Mesothelial cell of epicardium (in vitro differentiated cells): ENCODE results near the gene GSTM4. TPM values are rescaled to one million over a fixed set of nuclear protein-coding genes. Genes with fewer than 3 reads are reported as not detected.

Experiments
- DNase-seq, 2 experiments: peaks; one replicate each; pipeline ENCODE4 v3.0.0; 2021; ENCODE audit warnings: low spot score in 2 of 2; ENCODE audit not compliant: unreplicated experiment in 2 of 2
- H3K27ac Mint-ChIP-seq: 2 replicates; pipeline ENCODE4 v1.8.0; 2021; ENCODE audit warnings: mixed read lengths
- H3K27me3 Mint-ChIP-seq: 2 replicates; pipeline ENCODE4 v1.8.0; 2021; ENCODE audit warnings: low read depth, mixed read lengths
- H3K36me3 Mint-ChIP-seq: 2 replicates; pipeline ENCODE4 v1.8.0; 2021; ENCODE audit warnings: mixed read lengths
- H3K4me1 Mint-ChIP-seq: 2 replicates; pipeline ENCODE4 v1.8.0; 2021; ENCODE audit warnings: mixed read lengths
- H3K4me3 Mint-ChIP-seq: 2 replicates; pipeline ENCODE4 v1.8.0; 2021; ENCODE audit warnings: mild to moderate bottlenecking, moderate library complexity, mixed read lengths
- H3K9me3 Mint-ChIP-seq: 2 replicates; pipeline ENCODE4 v1.8.0; 2021; ENCODE audit warnings: mixed read lengths
- CTCF ChIP-seq: fragments of 200-600 bp; sonication (generic); IDR thresholded peaks from one replicate; pipeline ENCODE4 v1.5.0; 2021; ENCODE audit warnings: antibody characterized with exemption; ENCODE audit not compliant: unreplicated experiment
- total RNA-seq: library from RNA; stranded (reverse); gene quantifications from 3 replicates; pipeline ENCODE4 v1.2.1, GENCODE V29; 2021

The GSTM4 gene
- total RNA-seq = 23.4 to 24.9 TPM (median 23.7 TPM) in 3 replicates

GRCh38 chr1:109655615-109656519, at the start of gene GSTM4:
Gene GSTM4 (plus strand): TSS chr1:109656099. CDS start chr1:109656390, 291 bp downstream.
- no peak for TF ChIP-seq CTCF
- DNase-seq = peak; percentile 50 to 77
- Mint-ChIP-seq H3K36me3 (no peaks in the 10 kb centered on the region), H3K9me3 (no peaks in the 10 kb centered on the region), H3K4me3 (peak within 1 kb of the TSS; percentile 92), H3K27ac (peak within 1 kb of the TSS; percentile 91), H3K4me1 (peaks cover 37% of the 10 kb centered on the region), H3K27me3 (peaks cover 29% of the 10 kb centered on the region)

- no peak for DNase-seq
- Mint-ChIP-seq H3K9me3 (no peaks in the 10 kb centered on the region), H3K27ac (no peak overlapping the region), H3K36me3 (no peaks in the 10 kb centered on the region), H3K4me3 (no peak overlapping the region), H3K4me1 (no peaks in the 10 kb centered on the region), H3K27me3 (no peaks in the 10 kb centered on the region)
- TF ChIP-seq CTCF = no peak
These were observed 46.0 kb upstream of the GSTM4 start for GRCh38 chr1:109609881-109610280.

GRCh38 chr1:109610609-109611307, 45.1 kb upstream of the GSTM4 start:
- DNase-seq = no peak
- Mint-ChIP-seq H3K9me3 (no peaks in the 10 kb centered on the region), H3K4me3 (no peak overlapping the region), H3K36me3 (no peaks in the 10 kb centered on the region), H3K27me3 (no peaks in the 10 kb centered on the region), H3K4me1 (no peaks in the 10 kb centered on the region), H3K27ac (peak overlapping the region; percentile 75)
- no peak for TF ChIP-seq CTCF

- TF ChIP-seq CTCF = no peak
These were observed 44.5 kb upstream of the GSTM4 start for GRCh38 chr1:109611308-109611990.

GRCh38 chr1:109613361-109614147, 42.3 kb upstream of the GSTM4 start:
- Mint-ChIP-seq H3K4me1 (peaks cover 13% of the 10 kb centered on the region), H3K9me3 (no peaks in the 10 kb centered on the region), H3K36me3 (no peaks in the 10 kb centered on the region), H3K27me3 (no peaks in the 10 kb centered on the region), H3K27ac (no peak overlapping the region), H3K4me3 (no peak overlapping the region)
- no peak for TF ChIP-seq CTCF
- DNase-seq = no peak

More at GRCh38 chr1:109611308-109611990, 44.5 kb upstream of the GSTM4 start:
- Mint-ChIP-seq H3K9me3 (no peaks in the 10 kb centered on the region), H3K36me3 (no peaks in the 10 kb centered on the region), H3K27me3 (no peaks in the 10 kb centered on the region), H3K27ac (no peak overlapping the region), H3K4me3 (no peak overlapping the region), H3K4me1 (peaks cover 7% of the 10 kb centered on the region)
- DNase-seq = no peak
